SKM-1 (cell line): Measurements from ENCODE around the gene MOV10.
"Not testable (repeated sequence)": the region's sequence is repeated elsewhere in the genome, so short reads cannot be mapped to it uniquely, and the experiment has no call there.

Source experiments
- DNase-seq: peaks from one replicate; lab custom pipeline; 2025; ENCODE audit not compliant: unreplicated experiment; lab: John Stamatoyannopoulos, UW

Gene MOV10

DNA sequence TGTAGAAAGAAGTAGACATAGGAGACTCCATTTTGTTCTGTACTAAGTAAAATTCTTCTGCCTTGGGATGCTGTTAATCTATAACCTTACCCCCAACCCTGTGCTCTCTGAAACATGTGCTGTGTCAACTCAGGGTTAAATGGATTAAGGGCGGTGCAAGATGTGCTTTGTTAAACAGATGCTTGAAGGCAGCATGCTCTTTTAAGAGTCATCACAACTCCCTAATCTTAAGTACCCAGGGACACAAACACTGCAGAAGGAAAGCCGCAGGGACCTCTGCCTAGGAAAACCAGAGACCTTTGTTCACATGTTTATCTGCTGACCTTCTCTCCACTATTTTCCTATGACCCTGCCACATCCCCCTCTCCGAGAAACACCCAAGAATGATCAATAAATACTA, 54.6 kb downstream of the MOV10 start:
- DNase-seq = not testable (repeated sequence)

DNA sequence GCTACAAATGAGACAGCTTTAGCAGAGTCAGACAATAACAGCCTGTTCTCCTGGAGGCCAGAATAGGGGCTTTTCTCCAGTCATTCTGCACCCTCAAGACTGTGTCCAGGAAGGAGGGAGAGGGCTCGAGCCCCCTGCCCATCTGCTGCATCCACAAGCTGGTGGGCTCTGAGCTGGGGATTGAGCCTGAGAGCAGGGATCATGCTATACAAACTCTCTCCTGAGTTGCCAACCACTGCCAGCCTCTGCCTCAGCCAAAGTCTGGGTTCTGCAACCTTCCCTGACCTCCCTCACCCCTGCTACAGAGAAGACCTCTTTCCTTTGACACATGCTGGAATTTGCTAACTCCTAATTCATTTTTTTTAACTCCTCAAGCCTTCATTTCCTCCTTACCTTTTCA, 55.5 kb downstream of the MOV10 start:
- no peak for DNase-seq

DNA sequence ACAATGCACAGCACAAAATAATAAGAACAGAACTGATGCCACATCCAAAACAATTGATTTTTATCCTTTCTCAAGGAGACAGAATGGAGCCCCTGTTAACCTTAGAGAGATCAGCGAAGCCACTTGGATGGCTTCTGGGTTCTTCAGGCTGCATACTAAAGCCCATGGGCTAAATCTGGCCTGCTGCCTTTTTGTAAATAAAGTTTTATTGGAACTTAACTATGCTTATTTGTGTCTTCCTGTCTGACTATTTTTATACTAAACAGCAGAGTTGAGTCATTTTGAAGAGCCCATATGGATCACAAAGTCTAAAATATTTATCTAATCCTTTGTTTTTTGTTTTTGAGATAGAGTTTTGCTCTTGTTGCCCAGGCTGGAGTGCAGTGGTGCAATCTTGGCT, 57.0 kb downstream of the MOV10 start:
- DNase-seq = no peak

DNA sequence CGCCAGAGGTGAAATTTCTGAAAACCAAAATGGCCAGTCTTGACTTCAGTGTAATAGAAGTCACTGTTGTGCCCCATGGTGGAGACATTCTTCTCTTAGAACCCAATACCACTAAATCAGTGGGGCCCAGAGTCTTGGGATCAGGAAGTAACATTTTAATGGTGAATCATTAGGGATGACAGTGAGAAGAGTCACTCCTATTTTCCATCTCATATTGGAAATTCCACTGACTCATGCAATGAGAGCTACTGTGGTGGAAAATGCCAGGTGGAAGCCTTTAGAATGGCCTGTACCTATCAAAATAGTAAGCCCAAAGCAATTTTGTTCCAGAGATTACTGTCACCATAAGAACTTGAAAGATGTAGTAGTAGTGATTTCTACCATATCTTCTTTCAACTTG, 61.3 kb downstream of the MOV10 start:
- DNase-seq = no peak

DNA sequence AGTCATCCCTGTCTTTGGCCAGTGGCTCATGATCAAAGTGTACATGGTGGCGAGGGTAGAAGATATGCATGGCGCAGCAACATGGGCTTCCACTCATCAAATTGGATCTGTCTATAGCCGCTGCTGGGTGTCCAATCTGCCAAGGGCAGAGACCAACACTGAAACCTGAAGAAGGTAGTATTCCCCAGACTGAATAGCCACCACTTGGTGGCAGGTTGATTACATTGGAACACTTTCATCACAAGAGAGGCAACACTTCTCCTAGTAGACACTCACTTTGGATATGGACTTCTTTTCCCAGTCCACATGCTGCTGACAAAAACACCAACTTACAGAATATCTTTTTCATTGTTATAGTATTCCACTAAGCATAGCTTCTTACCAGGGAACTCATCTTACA, 63.1 kb downstream of the MOV10 start:
- DNase-seq = no peak

DNA sequence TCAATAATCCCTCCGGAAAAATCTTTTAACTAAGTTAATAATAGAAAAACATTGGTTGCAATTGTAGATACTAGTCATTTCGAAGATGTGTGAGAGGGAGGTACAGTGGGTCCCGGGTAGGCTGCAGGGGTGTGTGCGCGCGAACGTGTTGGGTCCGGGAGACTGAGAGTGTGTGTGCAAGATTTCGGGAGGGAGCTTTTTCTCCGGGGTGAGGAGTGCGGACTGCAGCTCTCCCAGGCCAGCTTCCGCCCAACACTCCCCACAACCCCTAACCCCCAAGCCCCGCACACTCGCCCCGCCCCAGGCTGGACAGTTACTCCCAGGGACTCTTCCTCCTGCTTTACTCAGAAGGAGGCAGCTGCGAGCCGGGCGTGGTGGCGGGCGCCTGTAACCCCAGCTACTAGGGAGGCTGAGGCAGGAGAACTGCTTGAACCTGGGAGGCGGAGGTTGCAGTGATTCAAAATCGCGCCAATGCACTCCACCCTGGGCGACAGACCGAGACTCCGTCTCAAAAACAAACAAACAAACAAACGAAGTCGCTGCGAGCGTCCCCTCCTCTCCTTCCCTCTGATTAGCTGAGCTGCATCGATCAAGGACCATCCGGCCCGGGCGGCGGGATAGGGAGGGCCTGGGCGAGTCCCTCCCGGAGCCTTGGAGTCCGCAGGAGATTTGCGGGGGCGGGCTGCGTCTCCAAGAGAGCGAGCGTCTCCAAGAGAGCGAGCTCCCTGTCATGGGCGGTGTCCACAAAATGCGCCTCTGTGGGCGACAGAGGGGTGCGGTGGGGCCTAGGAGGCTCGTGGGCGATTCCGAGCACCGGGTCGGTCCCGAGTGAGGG, 68.9 kb downstream of the MOV10 start:
- DNase-seq = no peak

DNA sequence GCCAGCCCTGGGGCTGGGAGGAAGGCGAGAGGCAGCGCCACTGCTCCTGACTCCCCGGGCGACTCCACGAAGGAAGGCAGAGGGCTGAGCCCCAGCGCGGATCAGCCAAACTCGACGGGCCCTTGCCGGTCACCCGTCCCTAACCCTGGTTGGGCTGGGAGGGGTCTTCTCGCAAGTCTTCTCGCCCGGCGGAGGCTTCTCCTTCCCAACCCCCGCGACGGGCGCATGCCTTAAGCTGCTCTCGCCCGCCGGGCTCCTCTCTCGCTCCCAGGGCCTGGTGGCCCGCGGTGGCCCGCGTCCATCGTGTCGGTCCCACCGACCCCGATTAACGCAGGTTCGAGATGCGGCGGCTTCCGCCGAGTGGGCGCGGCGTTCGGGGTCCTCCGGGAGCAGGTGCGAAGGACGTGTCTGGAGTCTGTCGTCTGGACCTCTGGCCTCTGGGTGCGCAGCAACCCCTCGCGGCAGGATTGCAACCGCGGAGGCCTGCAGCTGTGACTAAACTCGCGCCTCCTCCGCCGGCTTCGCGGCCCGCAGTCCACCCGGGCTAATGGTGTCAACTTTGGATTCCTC, 69.6 kb downstream of the MOV10 start:
- no peak for DNase-seq

DNA sequence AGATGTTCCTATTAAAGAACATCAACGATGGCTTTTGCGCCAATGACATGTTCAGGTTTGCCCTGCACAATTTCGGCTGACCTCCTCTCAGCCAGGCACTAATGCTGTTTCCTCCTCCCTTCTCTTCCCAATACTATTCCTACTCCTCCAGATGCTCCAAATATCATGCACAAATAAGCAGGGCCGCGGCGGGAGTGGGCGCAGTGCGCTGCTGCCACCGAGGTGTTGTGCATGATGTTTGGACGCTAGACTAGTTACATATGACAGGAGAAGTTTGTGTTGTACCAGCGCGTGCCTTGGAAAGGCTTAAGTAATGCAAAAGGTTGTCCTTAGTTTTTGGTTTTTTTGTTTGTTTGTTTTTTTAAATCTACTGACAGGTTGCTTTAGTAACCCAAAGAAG, 73.9 kb downstream of the MOV10 start:
- no peak for DNase-seq
